HG02840 (cell line): ENCODE measurements around the gene CLEC14A.

Experiments
- ATAC-seq: cut with Tn5 transposase; IDR thresholded peaks from one replicate; pipeline ENCODE4 v1.9.1; 2021; ENCODE audit warnings: mild to moderate bottlenecking, moderate library complexity, moderate number of reproducible peaks; ENCODE audit not compliant: unreplicated experiment, low FRiP score

The CLEC14A gene

GRCh38 chr14:38250331-38250730 lies 5.6 kb downstream of the CLEC14A start:
- ATAC-seq = no peak

GRCh38 chr14:38248321-38249028 lies 7.4 kb downstream of the CLEC14A start:
- ATAC-seq = no peak

GRCh38 chr14:38243696-38244240 lies 12.1 kb downstream of the CLEC14A start:
- no peak for ATAC-seq

GRCh38 chr14:38238878-38239277 lies 17.0 kb downstream of the CLEC14A start:
- ATAC-seq = no peak

GRCh38 chr14:38238332-38238731 lies 17.6 kb downstream of the CLEC14A start:
- no peak for ATAC-seq

- ATAC-seq = no peak
Observed at GRCh38 chr14:38233218-38233617, 22.7 kb downstream of the CLEC14A start.

GRCh38 chr14:38226366-38226765 lies 29.5 kb downstream of the CLEC14A start:
- ATAC-seq = no peak

- ATAC-seq = no peak
Observed at GRCh38 chr14:38225946-38226345, 29.9 kb downstream of the CLEC14A start.

GRCh38 chr14:38224338-38224737 lies 31.6 kb downstream of the CLEC14A start:
- ATAC-seq = no peak

GRCh38 chr14:38221077-38221476 lies 34.8 kb downstream of the CLEC14A start:
- ATAC-seq = no peak

GRCh38 chr14:38217553-38217952 lies 38.3 kb downstream of the CLEC14A start:
- ATAC-seq = no peak

GRCh38 chr14:38213001-38213400 lies 42.9 kb downstream of the CLEC14A start:
- no peak for ATAC-seq

- ATAC-seq = no peak
Observed at GRCh38 chr14:38212111-38212510, 43.8 kb downstream of the CLEC14A start.

- no peak for ATAC-seq
Observed at GRCh38 chr14:38211255-38211735, 44.6 kb downstream of the CLEC14A start.

- ATAC-seq = no peak
Observed at GRCh38 chr14:38210587-38211216, 45.2 kb downstream of the CLEC14A start.

GRCh38 chr14:38209572-38210557 lies 46.0 kb downstream of the CLEC14A start:
- no peak for ATAC-seq

- ATAC-seq = no peak
Observed at GRCh38 chr14:38208618-38209562, 47.0 kb downstream of the CLEC14A start.

GRCh38 chr14:38207736-38208617 lies 47.9 kb downstream of the CLEC14A start, which contains the start of gene SSTR1:
TSS of gene SSTR1 (plus strand) at chr14:38207904. CDS start at chr14:38209390, 1,486 bp downstream.
- no peak for ATAC-seq
